Mammary epithelial cell (primary cell): Measurements from ENCODE around the gene RCSD1.

Experiments
- EZH2 ChIP-seq: IDR thresholded peaks from 2 replicates; pipeline ENCODE4 v1.6.1; 2012; ENCODE audit warnings: low read length, inconsistent platforms, borderline replicate concordance
- TF ChIP-seq, protein P1 (sequence below), 2 donors: IDR thresholded peaks in 1 of 2; conservative IDR thresholded peaks in 1 of 2; 2 replicates each; pipeline ENCODE4 v1.5.1; 2011 to 2012; ENCODE audit warnings: inconsistent platforms in 2 of 2, low read length in 2 of 2, mild to moderate bottlenecking in 2 of 2, control low read depth in 1 of 2, low read depth in 1 of 2; ENCODE audit not compliant: insufficient read depth in 1 of 2; ENCODE audit errors: extremely low read depth in 1 of 2

DNA sequence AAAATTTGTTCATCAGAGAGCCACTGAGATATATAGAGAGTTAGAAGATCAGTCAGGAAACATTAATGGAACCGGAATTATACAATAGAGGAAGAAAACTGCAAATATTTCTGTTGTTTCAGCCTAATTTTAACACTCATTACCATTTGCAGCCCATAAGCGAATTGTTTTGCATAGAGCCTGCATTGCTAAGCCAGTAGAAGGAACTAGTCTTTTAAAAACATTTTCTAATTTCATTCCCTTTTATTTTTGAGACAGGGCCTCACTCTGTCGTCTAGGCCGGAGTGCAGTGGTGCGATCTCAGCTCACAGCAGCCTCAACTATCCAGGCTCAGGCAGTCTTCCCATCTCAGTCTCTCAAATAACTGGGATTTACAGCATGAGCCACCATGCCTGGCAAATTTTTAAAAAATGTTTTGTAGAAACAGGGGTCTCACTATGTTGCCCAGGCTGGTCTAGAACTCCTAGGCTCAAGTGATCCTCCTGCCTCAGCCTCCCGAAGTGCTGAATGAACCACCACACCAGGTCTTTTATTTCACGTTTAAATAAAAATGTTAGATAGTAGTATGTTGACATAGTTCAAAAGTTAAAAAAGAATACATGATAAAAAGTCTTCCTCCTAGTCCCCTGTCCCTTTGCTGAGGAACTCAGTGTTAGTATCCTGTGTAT lies 117.1 kb downstream of the RCSD1 start:
- TF ChIP-seq, protein P1, sequence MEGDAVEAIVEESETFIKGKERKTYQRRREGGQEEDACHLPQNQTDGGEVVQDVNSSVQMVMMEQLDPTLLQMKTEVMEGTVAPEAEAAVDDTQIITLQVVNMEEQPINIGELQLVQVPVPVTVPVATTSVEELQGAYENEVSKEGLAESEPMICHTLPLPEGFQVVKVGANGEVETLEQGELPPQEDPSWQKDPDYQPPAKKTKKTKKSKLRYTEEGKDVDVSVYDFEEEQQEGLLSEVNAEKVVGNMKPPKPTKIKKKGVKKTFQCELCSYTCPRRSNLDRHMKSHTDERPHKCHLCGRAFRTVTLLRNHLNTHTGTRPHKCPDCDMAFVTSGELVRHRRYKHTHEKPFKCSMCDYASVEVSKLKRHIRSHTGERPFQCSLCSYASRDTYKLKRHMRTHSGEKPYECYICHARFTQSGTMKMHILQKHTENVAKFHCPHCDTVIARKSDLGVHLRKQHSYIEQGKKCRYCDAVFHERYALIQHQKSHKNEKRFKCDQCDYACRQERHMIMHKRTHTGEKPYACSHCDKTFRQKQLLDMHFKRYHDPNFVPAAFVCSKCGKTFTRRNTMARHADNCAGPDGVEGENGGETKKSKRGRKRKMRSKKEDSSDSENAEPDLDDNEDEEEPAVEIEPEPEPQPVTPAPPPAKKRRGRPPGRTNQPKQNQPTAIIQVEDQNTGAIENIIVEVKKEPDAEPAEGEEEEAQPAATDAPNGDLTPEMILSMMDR (conservative IDR thresholded peaks at IDR 0.05 in 1 of 2, IDR thresholded peaks at IDR 0.05 in 1 of 2; ENCODE audit: extremely low read depth in 1 of 2, insufficient read depth in 1 of 2, low read depth in 1 of 2, low read length in 2 of 2) = no peak
- no peak for TF ChIP-seq EZH2
